GM12878 (cell line): ENCODE data around the gene METTL8.

Source experiments
- EP300 ChIP-seq, 2 experiments: fragments of 150-350 bp in 1 of 2; IDR thresholded peaks; 2 replicates each; pipeline ENCODE4 v1.6.1; 2011 to 2012; ENCODE audit warnings: low read depth in 2 of 2, low read length in 2 of 2, borderline replicate concordance in 1 of 2, improper control_type of control experiment in 1 of 2, inconsistent platforms in 1 of 2; ENCODE audit not compliant: control insufficient read depth in 1 of 2
- ZNF622 ChIP-seq: fragments of 450-650 bp; IDR thresholded peaks from 2 replicates; pipeline ENCODE4 v1.6.1; 2017; ENCODE audit warnings: mild to moderate bottlenecking, inconsistent platforms
- TF ChIP-seq, protein P1 (sequence below), 3 experiments: IDR thresholded peaks in 2 of 3; conservative IDR thresholded peaks in 1 of 3; 2 replicates each; pipeline ENCODE4 v1.5.1; 2011; ENCODE audit warnings: low read depth in 3 of 3, low read length in 3 of 3, mild to moderate bottlenecking in 3 of 3, control low read depth in 2 of 3, moderate library complexity in 2 of 3, inconsistent platforms in 1 of 3, mixed read lengths in 1 of 3; ENCODE audit not compliant: control insufficient read depth in 2 of 3, insufficient read depth in 1 of 3; ENCODE audit errors: extremely low read depth in 1 of 3
- TF ChIP-seq, protein P2 (sequence below): IDR thresholded peaks from 2 replicates; pipeline ENCODE4 v1.6.1; 2012; ENCODE audit warnings: low read depth, low read length, improper control_type of control experiment
- TF ChIP-seq, protein P3 (sequence below): fragments of 450-650 bp; IDR thresholded peaks from 2 replicates; pipeline ENCODE4 v1.6.1; 2017; ENCODE audit warnings: mild to moderate bottlenecking, low read depth, inconsistent platforms; ENCODE audit not compliant: poor library complexity, severe bottlenecking
- TF ChIP-seq, protein P4 (sequence below): fragments of 450-650 bp; IDR thresholded peaks from 2 replicates; pipeline ENCODE4 v1.6.1; 2014; ENCODE audit warnings: mild to moderate bottlenecking
- TF ChIP-seq, protein P5 (sequence below): fragments of 450-650 bp; conservative IDR thresholded peaks from 2 replicates; pipeline ENCODE4 v1.6.1; 2017; ENCODE audit warnings: mild to moderate bottlenecking, moderate library complexity
- TF ChIP-seq, protein P6 (sequence below): fragments of 150-350 bp; IDR thresholded peaks from 2 replicates; pipeline ENCODE4 v1.6.1; 2016; ENCODE audit warnings: low read depth, low read length

DNA sequence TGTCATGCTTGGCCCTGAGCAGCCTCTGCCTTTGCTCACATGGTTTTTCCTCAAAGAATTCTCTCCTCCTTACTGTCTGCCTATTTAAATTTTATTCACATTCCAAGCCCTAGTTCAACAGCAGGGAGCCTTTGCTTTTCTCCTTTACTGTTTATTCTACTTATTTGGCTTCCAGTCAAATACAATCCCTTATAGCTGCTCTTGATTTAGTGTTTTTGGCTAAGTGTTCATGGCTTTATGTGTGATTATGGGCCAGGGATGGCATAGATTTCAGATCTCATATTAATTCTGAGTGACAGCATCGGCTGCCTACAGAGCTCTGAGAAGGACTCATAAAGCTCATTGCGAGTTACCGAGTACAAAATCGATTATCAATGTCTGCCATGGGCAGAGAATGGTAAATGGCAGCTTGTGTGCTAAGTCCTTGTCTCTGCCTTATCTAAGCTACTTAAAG is 106.7 kb downstream of the METTL8 start:
- TF ChIP-seq, protein P1, sequence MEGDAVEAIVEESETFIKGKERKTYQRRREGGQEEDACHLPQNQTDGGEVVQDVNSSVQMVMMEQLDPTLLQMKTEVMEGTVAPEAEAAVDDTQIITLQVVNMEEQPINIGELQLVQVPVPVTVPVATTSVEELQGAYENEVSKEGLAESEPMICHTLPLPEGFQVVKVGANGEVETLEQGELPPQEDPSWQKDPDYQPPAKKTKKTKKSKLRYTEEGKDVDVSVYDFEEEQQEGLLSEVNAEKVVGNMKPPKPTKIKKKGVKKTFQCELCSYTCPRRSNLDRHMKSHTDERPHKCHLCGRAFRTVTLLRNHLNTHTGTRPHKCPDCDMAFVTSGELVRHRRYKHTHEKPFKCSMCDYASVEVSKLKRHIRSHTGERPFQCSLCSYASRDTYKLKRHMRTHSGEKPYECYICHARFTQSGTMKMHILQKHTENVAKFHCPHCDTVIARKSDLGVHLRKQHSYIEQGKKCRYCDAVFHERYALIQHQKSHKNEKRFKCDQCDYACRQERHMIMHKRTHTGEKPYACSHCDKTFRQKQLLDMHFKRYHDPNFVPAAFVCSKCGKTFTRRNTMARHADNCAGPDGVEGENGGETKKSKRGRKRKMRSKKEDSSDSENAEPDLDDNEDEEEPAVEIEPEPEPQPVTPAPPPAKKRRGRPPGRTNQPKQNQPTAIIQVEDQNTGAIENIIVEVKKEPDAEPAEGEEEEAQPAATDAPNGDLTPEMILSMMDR (IDR thresholded peaks at IDR 0.05 in 2 of 3, conservative IDR thresholded peaks at IDR 0.05 in 1 of 3; ENCODE audit: control insufficient read depth in 2 of 3, extremely low read depth in 1 of 3, insufficient read depth in 1 of 3, low read depth in 3 of 3, low read length in 3 of 3), result no peak
- TF ChIP-seq, protein P2, sequence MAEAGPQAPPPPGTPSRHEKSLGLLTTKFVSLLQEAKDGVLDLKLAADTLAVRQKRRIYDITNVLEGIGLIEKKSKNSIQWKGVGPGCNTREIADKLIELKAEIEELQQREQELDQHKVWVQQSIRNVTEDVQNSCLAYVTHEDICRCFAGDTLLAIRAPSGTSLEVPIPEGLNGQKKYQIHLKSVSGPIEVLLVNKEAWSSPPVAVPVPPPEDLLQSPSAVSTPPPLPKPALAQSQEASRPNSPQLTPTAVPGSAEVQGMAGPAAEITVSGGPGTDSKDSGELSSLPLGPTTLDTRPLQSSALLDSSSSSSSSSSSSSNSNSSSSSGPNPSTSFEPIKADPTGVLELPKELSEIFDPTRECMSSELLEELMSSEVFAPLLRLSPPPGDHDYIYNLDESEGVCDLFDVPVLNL, result no peak
- TF ChIP-seq, protein P3, sequence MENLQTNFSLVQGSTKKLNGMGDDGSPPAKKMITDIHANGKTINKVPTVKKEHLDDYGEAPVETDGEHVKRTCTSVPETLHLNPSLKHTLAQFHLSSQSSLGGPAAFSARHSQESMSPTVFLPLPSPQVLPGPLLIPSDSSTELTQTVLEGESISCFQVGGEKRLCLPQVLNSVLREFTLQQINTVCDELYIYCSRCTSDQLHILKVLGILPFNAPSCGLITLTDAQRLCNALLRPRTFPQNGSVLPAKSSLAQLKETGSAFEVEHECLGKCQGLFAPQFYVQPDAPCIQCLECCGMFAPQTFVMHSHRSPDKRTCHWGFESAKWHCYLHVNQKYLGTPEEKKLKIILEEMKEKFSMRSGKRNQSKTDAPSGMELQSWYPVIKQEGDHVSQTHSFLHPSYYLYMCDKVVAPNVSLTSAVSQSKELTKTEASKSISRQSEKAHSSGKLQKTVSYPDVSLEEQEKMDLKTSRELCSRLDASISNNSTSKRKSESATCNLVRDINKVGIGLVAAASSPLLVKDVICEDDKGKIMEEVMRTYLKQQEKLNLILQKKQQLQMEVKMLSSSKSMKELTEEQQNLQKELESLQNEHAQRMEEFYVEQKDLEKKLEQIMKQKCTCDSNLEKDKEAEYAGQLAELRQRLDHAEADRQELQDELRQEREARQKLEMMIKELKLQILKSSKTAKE, result no peak
- TF ChIP-seq, protein P4, sequence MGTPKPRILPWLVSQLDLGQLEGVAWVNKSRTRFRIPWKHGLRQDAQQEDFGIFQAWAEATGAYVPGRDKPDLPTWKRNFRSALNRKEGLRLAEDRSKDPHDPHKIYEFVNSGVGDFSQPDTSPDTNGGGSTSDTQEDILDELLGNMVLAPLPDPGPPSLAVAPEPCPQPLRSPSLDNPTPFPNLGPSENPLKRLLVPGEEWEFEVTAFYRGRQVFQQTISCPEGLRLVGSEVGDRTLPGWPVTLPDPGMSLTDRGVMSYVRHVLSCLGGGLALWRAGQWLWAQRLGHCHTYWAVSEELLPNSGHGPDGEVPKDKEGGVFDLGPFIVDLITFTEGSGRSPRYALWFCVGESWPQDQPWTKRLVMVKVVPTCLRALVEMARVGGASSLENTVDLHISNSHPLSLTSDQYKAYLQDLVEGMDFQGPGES, result no peak
- no peak for TF ChIP-seq ZNF622
- TF ChIP-seq, protein P5, sequence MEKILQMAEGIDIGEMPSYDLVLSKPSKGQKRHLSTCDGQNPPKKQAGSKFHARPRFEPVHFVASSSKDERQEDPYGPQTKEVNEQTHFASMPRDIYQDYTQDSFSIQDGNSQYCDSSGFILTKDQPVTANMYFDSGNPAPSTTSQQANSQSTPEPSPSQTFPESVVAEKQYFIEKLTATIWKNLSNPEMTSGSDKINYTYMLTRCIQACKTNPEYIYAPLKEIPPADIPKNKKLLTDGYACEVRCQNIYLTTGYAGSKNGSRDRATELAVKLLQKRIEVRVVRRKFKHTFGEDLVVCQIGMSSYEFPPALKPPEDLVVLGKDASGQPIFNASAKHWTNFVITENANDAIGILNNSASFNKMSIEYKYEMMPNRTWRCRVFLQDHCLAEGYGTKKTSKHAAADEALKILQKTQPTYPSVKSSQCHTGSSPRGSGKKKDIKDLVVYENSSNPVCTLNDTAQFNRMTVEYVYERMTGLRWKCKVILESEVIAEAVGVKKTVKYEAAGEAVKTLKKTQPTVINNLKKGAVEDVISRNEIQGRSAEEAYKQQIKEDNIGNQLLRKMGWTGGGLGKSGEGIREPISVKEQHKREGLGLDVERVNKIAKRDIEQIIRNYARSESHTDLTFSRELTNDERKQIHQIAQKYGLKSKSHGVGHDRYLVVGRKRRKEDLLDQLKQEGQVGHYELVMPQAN, result no peak
- TF ChIP-seq EP300 (IDR thresholded peaks at IDR 0.05; ENCODE audit: borderline replicate concordance in 1 of 2, control insufficient read depth in 1 of 2, low read depth in 2 of 2, low read length in 2 of 2), result no peak
- TF ChIP-seq, protein P6, sequence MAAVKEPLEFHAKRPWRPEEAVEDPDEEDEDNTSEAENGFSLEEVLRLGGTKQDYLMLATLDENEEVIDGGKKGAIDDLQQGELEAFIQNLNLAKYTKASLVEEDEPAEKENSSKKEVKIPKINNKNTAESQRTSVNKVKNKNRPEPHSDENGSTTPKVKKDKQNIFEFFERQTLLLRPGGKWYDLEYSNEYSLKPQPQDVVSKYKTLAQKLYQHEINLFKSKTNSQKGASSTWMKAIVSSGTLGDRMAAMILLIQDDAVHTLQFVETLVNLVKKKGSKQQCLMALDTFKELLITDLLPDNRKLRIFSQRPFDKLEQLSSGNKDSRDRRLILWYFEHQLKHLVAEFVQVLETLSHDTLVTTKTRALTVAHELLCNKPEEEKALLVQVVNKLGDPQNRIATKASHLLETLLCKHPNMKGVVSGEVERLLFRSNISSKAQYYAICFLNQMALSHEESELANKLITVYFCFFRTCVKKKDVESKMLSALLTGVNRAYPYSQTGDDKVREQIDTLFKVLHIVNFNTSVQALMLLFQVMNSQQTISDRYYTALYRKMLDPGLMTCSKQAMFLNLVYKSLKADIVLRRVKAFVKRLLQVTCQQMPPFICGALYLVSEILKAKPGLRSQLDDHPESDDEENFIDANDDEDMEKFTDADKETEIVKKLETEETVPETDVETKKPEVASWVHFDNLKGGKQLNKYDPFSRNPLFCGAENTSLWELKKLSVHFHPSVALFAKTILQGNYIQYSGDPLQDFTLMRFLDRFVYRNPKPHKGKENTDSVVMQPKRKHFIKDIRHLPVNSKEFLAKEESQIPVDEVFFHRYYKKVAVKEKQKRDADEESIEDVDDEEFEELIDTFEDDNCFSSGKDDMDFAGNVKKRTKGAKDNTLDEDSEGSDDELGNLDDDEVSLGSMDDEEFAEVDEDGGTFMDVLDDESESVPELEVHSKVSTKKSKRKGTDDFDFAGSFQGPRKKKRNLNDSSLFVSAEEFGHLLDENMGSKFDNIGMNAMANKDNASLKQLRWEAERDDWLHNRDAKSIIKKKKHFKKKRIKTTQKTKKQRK, result no peak
